ENCODE results near the gene KBTBD6.
A peak's percentile ranks its signal among the peaks of the same experiment; 100 is the strongest.
"Not testable (repeated sequence)": the region's sequence is repeated elsewhere in the genome, so short reads cannot be mapped to it uniquely, and the experiment has no call there.

The KBTBD6 gene

DNA sequence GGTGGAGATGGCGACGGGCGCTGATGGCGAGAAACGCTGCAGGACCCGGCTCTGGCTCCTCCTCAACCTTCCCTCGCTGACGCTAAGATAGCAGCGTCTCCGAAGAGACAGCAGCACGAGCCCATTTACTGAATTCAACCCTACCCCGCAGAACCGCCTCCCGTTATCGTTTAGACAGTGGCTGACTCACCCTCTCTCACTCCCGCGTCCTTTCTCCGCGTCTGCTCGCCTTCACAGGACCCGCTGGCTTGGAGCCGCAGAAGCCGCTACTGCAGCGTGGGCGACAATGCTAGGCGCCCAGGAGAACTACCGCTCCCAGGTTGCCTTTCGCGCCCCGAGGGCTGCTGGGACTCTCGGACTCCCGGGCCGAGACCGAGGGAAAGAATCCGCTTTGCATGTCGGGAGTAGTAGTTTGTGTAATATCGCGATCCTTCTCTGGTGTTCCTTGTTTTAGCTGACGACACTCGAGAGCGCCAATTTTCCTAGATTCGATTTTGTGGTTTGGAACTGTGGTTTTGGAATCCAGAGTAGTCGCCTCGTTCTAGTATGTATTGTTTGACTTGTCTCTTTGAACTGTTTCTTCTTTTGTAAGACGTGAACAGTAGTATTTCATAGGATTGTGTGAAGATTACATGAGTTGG is at the start of gene KBTBD6:
KBTBD6 (minus strand) TSS at position 291 of the 641 bp plus-strand sequence. CDS start 291 bp downstream, outside the sequence.
- peak; percentile 96 for DNase-seq
- H3K4me3 Mint-ChIP-seq = peak within 1 kb of the TSS; percentile 93
- H3K4me1 Mint-ChIP-seq = peaks cover 49% of the 10 kb centered on the region
- CTCF ChIA-PET = no interaction called here
- no peaks in the 10 kb centered on the region for H3K9me3 Mint-ChIP-seq
- no peaks in the 10 kb centered on the region for H3K27me3 Mint-ChIP-seq
- H3K27ac Mint-ChIP-seq = peak within 1 kb of the TSS; percentile 95
- peaks cover 9% of the 10 kb centered on the region for H3K36me3 Mint-ChIP-seq

GRCh38 chr13:41182231-41182630 is 49.6 kb upstream of the KBTBD6 start:
- Mint-ChIP-seq H3K4me1 (no peaks in the 10 kb centered on the region), H3K9me3 (no peaks in the 10 kb centered on the region), H3K27ac (no peak overlapping the region), H3K36me3 (no peaks in the 10 kb centered on the region), H3K4me3 (no peak overlapping the region), H3K27me3 (no peaks in the 10 kb centered on the region)
- no peak for DNase-seq
- CTCF ChIA-PET = interaction anchor here (1.0 kb wide), 1 partner anchor 38 kb away, joined by 3 read pairs; no protein-coding TSS in a partner anchor

GRCh38 chr13:41179593-41180250 is 47.1 kb upstream of the KBTBD6 start:
- DNase-seq = no peak
- Mint-ChIP-seq H3K4me1 (no peaks in the 10 kb centered on the region), H3K4me3 (no peak overlapping the region), H3K36me3 (no peaks in the 10 kb centered on the region), H3K9me3 (peaks cover 16% of the 10 kb centered on the region), H3K27ac (no peak overlapping the region), H3K27me3 (no peaks in the 10 kb centered on the region)
- CTCF ChIA-PET = no interaction called here

- H3K4me3 Mint-ChIP-seq = no peak overlapping the region
- no peaks in the 10 kb centered on the region for H3K36me3 Mint-ChIP-seq
- no peaks in the 10 kb centered on the region for H3K4me1 Mint-ChIP-seq
- H3K27me3 Mint-ChIP-seq = no peaks in the 10 kb centered on the region
- no peak overlapping the region for H3K27ac Mint-ChIP-seq
- CTCF ChIA-PET = interaction anchor here (1.2 kb wide), 1 partner anchor 43 kb away, joined by 4 read pairs; no protein-coding TSS in a partner anchor
- H3K9me3 Mint-ChIP-seq = peaks cover 18% of the 10 kb centered on the region
- no peak for DNase-seq
These were observed 45.4 kb upstream of the KBTBD6 start for GRCh38 chr13:41178040-41178439.

GRCh38 chr13:41177616-41178015 is 45.0 kb upstream of the KBTBD6 start:
- Mint-ChIP-seq H3K27ac (no peak overlapping the region), H3K27me3 (no peaks in the 10 kb centered on the region), H3K4me3 (no peak overlapping the region), H3K36me3 (no peaks in the 10 kb centered on the region), H3K9me3 (peaks cover 21% of the 10 kb centered on the region), H3K4me1 (peaks cover 3% of the 10 kb centered on the region)
- DNase-seq = no peak
- CTCF ChIA-PET = interaction anchor here (0.7 kb wide), 1 partner anchor 306 kb away, joined by 3 read pairs; no protein-coding TSS in a partner anchor

GRCh38 chr13:41175576-41175975 is 43.0 kb upstream of the KBTBD6 start:
- H3K27me3 Mint-ChIP-seq, H3K36me3 Mint-ChIP-seq, DNase-seq, CTCF ChIA-PET, H3K4me3 Mint-ChIP-seq, H3K27ac Mint-ChIP-seq, H3K4me1 Mint-ChIP-seq: not testable (repeated sequence)
- peaks cover 22% of the 10 kb centered on the region for H3K9me3 Mint-ChIP-seq

- Mint-ChIP-seq H3K9me3 (no peaks in the 10 kb centered on the region), H3K27ac (no peak overlapping the region), H3K36me3 (no peaks in the 10 kb centered on the region), H3K4me3 (no peak overlapping the region), H3K4me1 (peaks cover 8% of the 10 kb centered on the region), H3K27me3 (no peaks in the 10 kb centered on the region)
- no peak for DNase-seq
- CTCF ChIA-PET = no interaction called here
These were observed 29.5 kb upstream of the KBTBD6 start for GRCh38 chr13:41162151-41162550.

GRCh38 chr13:41159174-41159573 is 26.6 kb upstream of the KBTBD6 start:
- peaks cover 8% of the 10 kb centered on the region for H3K4me1 Mint-ChIP-seq
- H3K4me3 Mint-ChIP-seq = no peak overlapping the region
- no peaks in the 10 kb centered on the region for H3K27me3 Mint-ChIP-seq
- H3K27ac Mint-ChIP-seq = peak overlapping the region; percentile 45
- no peak for DNase-seq
- CTCF ChIA-PET = no interaction called here
- no peaks in the 10 kb centered on the region for H3K9me3 Mint-ChIP-seq
- H3K36me3 Mint-ChIP-seq = no peaks in the 10 kb centered on the region

DNA sequence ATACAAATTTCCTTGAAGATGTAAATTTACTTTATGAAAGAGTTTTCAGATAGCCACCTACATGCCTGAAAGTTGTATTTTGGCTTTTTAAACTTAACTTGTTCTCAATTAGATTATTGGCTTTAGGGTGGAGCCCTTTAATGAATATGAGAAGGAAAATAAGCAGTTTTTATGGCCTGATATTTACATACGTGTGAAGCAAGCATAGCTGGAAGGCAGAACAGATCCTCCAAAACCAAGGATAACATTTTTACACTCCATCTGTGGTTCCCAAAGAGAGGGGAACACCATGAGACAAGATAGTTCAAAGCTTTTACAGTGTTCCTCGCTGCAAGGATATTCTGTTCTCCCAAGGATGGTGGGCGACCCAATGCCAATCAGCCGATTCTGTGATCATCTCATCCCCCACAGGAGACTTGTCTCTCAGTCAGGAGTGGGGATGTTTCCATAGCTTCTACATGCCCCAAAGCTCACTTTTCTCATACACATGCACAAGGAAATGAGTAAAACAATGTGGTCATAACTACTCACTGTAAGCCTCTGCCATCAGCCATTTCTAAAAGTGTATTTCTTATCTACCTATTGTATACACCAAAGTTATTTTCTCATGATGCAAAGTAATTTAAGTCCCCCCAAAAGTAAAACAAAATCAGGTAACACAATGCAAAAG is 24.6 kb upstream of the KBTBD6 start:
- H3K4me1 Mint-ChIP-seq = peaks cover 8% of the 10 kb centered on the region
- H3K27me3 Mint-ChIP-seq = no peaks in the 10 kb centered on the region
- CTCF ChIA-PET = no interaction called here
- H3K27ac Mint-ChIP-seq = no peak overlapping the region
- H3K4me3 Mint-ChIP-seq = no peak overlapping the region
- peaks cover 5% of the 10 kb centered on the region for H3K9me3 Mint-ChIP-seq
- H3K36me3 Mint-ChIP-seq = no peaks in the 10 kb centered on the region
- DNase-seq = no peak

DNA sequence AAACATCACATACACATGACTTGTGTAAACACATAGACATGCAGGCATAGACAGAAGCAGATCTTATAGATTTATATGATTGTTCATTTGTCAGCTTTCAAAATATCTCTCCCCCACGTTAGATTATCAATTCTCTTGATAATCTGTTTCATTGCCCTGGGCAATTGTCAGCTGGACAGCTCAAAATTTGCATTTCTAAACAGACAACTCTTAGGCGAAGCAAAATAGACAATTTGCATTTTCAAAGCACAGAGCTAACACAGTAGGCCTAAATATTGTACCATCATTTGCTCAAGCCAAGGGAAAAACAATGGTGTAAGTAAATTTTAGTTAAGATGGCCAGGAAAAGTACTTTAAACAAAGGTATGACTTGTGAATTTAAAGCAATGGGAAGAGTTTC is 24.0 kb upstream of the KBTBD6 start:
- no peak for DNase-seq
- Mint-ChIP-seq H3K27ac (no peak overlapping the region), H3K36me3 (peaks cover 3% of the 10 kb centered on the region), H3K27me3 (no peaks in the 10 kb centered on the region), H3K9me3 (peaks cover 11% of the 10 kb centered on the region), H3K4me3 (no peak overlapping the region), H3K4me1 (peaks cover 8% of the 10 kb centered on the region)
- CTCF ChIA-PET = no interaction called here

- H3K27me3 Mint-ChIP-seq = no peaks in the 10 kb centered on the region
- H3K9me3 Mint-ChIP-seq = peaks cover 36% of the 10 kb centered on the region
- DNase-seq = no peak
- no peak overlapping the region for H3K27ac Mint-ChIP-seq
- no peak overlapping the region for H3K4me3 Mint-ChIP-seq
- peaks cover 26% of the 10 kb centered on the region for H3K36me3 Mint-ChIP-seq
- peaks cover 4% of the 10 kb centered on the region for H3K4me1 Mint-ChIP-seq
- CTCF ChIA-PET = no interaction called here
These were observed 21.4 kb upstream of the KBTBD6 start for GRCh38 chr13:41154042-41154441.

DNA sequence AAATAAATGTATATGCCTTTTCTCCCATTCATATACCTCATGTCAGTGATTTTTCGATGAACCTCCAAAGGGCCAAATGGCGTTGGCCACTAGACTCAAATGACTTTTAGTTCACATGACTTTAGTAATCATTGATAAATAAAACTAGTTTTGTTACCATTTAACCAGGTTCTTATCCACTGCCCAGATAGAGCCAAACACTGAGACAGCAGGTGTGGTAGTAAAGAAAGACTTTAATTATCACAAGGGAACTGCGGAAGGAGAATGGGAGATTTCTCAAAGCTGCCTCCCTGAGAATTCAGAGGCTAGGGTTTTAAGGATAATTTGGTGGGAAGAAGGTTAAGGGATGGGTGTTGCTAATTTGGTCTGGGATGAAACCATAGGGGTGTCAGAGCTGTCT is 19.4 kb upstream of the KBTBD6 start:
- Mint-ChIP-seq H3K27ac (no peak overlapping the region), H3K27me3 (no peaks in the 10 kb centered on the region), H3K4me3 (no peak overlapping the region), H3K36me3 (peaks cover 38% of the 10 kb centered on the region), H3K9me3 (peaks cover 52% of the 10 kb centered on the region), H3K4me1 (no peaks in the 10 kb centered on the region)
- no peak for DNase-seq
- CTCF ChIA-PET = no interaction called here

DNA sequence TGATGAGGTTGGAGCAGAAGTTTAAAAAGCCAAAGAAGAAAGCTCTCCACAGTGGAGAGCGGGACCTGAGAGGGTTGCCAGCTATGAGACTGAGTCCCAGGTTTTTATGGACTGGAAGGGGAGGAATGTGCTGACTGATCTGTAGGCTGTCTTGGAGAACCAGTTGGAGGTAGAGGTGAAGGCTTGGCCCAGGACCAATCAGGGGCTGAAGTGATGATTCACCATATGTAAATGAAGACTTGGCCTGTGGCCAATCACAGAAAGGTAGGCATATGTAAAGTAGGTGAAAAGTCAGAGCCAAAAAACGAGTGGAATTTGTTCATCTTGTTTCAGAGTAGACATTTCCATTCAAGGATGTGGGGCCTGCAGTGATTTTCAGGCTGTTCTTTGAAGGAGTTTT is 17.5 kb upstream of the KBTBD6 start:
- peaks cover 38% of the 10 kb centered on the region for H3K36me3 Mint-ChIP-seq

GRCh38 chr13:41148419-41149283 is 16.0 kb upstream of the KBTBD6 start:
- peaks cover 38% of the 10 kb centered on the region for H3K36me3 Mint-ChIP-seq
- H3K27me3 Mint-ChIP-seq = no peaks in the 10 kb centered on the region
- H3K4me1 Mint-ChIP-seq = no peaks in the 10 kb centered on the region
- CTCF ChIA-PET = no interaction called here
- no peak for DNase-seq
- H3K27ac Mint-ChIP-seq = peak overlapping the region; percentile 42
- H3K4me3 Mint-ChIP-seq = no peak overlapping the region
- H3K9me3 Mint-ChIP-seq = peaks cover 52% of the 10 kb centered on the region

More for the DNA sequence above, 17.5 kb upstream of the KBTBD6 start:
- H3K27me3 Mint-ChIP-seq = no peaks in the 10 kb centered on the region
- peak overlapping the region; percentile 49 for H3K27ac Mint-ChIP-seq
- CTCF ChIA-PET = no interaction called here
- H3K4me3 Mint-ChIP-seq = no peak overlapping the region
- H3K9me3 Mint-ChIP-seq = peaks cover 52% of the 10 kb centered on the region
- DNase-seq = no peak
- H3K4me1 Mint-ChIP-seq = no peaks in the 10 kb centered on the region
